ENCODE data around the gene APPL2. TPM values are rescaled to one million over a fixed set of nuclear protein-coding genes. Genes with fewer than 3 reads are reported as not detected.

Gene APPL2
- total and polyA plus RNA-seq, 8 donors = 15.9 to 407 (median 56.0) TPM

- H3K36me3 ChIP-seq = peaks cover under 1 to 11% (median 2%) of the 10 kb centered on the region in 4 donors
- H3K9me3 ChIP-seq = no peaks in the 10 kb centered on the region
- WGBS, 5 donors = 77 to 87% (median 80%) methylated on average over 1 of the region's 1 CpG
- TF ChIP-seq POLR2A (IDR thresholded peaks at IDR 0.05) (no peak), POLR2AphosphoS5 (IDR thresholded peaks at IDR 0.05) (no peak), CTCF (IDR thresholded peaks at IDR 0.05) (no peak), EP300 (IDR thresholded peaks at IDR 0.05) (no peak)
- no peaks in the 10 kb centered on the region for H3K27me3 ChIP-seq
- peak overlapping the region in 3 of 4 donors; percentile 11 to 95 (median 86) for H3K4me3 ChIP-seq
- peak overlapping the region in 3 of 5 donors; percentile 95 to 98 (median 97) for H3K27ac ChIP-seq
- DNase-seq = no peak
- intact Hi-C loops (cut with DNase I; ENCODE audit: low total_unique reads) = no loop called here
- peaks cover 31 to 67% (median 62%) of the 10 kb centered on the region in 4 donors for H3K4me1 ChIP-seq
Measured at GRCh38 chr12:105234197-105234596, 1.8 kb downstream of the APPL2 start.

GRCh38 chr12:105233041-105233905, 2.7 kb downstream of the APPL2 start:
- intact Hi-C loops (cut with DNase I; ENCODE audit: low total_unique reads) = no loop called here
- DNase-seq = no peak
- TF ChIP-seq POLR2A (IDR thresholded peaks at IDR 0.05) = no peak
- TF ChIP-seq EP300 (IDR thresholded peaks at IDR 0.05) = no peak
- TF ChIP-seq CTCF (IDR thresholded peaks at IDR 0.05) = no peak
- TF ChIP-seq POLR2AphosphoS5 (IDR thresholded peaks at IDR 0.05) = no peak
- peak overlapping the region in 1 of 4 donors; percentile 86 for H3K4me3 ChIP-seq
- peak overlapping the region in 2 of 5 donors; percentile 13 to 97 for H3K27ac ChIP-seq
- no peaks in the 10 kb centered on the region for H3K27me3 ChIP-seq
- H3K4me1 ChIP-seq = peaks cover 36 to 76% (median 65%) of the 10 kb centered on the region in 4 donors
- H3K9me3 ChIP-seq = no peaks in the 10 kb centered on the region
- WGBS, 5 donors = 41 to 59% (median 47%) methylated on average over 4 of the region's 4 CpGs
- peaks cover 5 to 20% (median 11%) of the 10 kb centered on the region in 4 donors for H3K36me3 ChIP-seq

- DNase-seq = no peak
- Histone ChIP-seq H3K27ac (no peak overlapping the region), H3K4me1 (peaks cover 39 to 83% (median 68%) of the 10 kb centered on the region in 4 donors), H3K4me3 (no peak overlapping the region), H3K36me3 (peaks cover 5 to 37% (median 25%) of the 10 kb centered on the region in 4 donors), H3K27me3 (no peaks in the 10 kb centered on the region), H3K9me3 (no peaks in the 10 kb centered on the region)
- 72 to 80% (median 77%) methylated on average over 5 of the region's 5 CpGs for WGBS, 5 donors
- intact Hi-C loops (cut with DNase I; ENCODE audit: low total_unique reads) = no loop called here
- TF ChIP-seq EP300 (IDR thresholded peaks at IDR 0.05) (no peak), POLR2AphosphoS5 (IDR thresholded peaks at IDR 0.05) (no peak)
Measured at GRCh38 chr12:105231396-105231795, 4.6 kb downstream of the APPL2 start.

GRCh38 chr12:105229371-105229770, 6.6 kb downstream of the APPL2 start:
- Histone ChIP-seq H3K27ac (peak overlapping the region in 4 of 5 donors; percentile 11 to 55 (median 48)), H3K27me3 (no peaks in the 10 kb centered on the region), H3K4me1 (peaks cover 40 to 92% (median 71%) of the 10 kb centered on the region in 4 donors), H3K36me3 (peaks cover 5 to 39% (median 30%) of the 10 kb centered on the region in 4 donors), H3K9me3 (no peaks in the 10 kb centered on the region), H3K4me3 (no peak overlapping the region)
- no peak for TF ChIP-seq CTCF (IDR thresholded peaks at IDR 0.05)
- intact Hi-C loops (cut with DNase I; ENCODE audit: low total_unique reads) = no loop called here
- no peak for DNase-seq
- WGBS, 5 donors = 74 to 86% (median 80%) methylated on average over 2 of the region's 2 CpGs

All from stomach (tissue), 9 donors.